Endothelial cell of umbilical vein (primary cell): ENCODE data around the gene NFIA. TPM values are rescaled to one million over a fixed set of nuclear protein-coding genes. Genes with fewer than 3 reads are reported as not detected.

Experiments used
- BruUV-seq: library from RNA; stranded (reverse); fragments of 400-500 nt; replicated peaks from 2 replicates; lab custom pipeline; 2021; lab: Mats Ljungman, UMichigan
- CTCF ChIA-PET: fragments of 300-600, 350-600 bp; sonication (Branson Sonifier 250); formaldehyde crosslinking; loops from one replicate; lab custom pipeline; 2021; ENCODE audit warnings: antibody characterized with exemption, inconsistent platforms; lab: Charles Lee
- POLR2A ChIA-PET: fragments of 300-600, 350-600 bp; sonication (Branson Sonifier 250); formaldehyde crosslinking; loops from one replicate; lab custom pipeline; 2021; ENCODE audit warnings: antibody characterized with exemption, inconsistent platforms; lab: Charles Lee
- DNase-seq: peaks from one replicate; pipeline ENCODE4 v3.0.0-alpha.2; 2011; ENCODE audit warnings: low read depth, low spot score
- FAIRE-seq: peaks from 2 replicates; lab custom pipeline; 2011; peaks lifted over from hg19 to GRCh38; lab: Jason Lieb, UNC
- H2AFZ ChIP-seq: 2 replicates; pipeline ENCODE4 v1.6.0; 2012; ENCODE audit warnings: low read depth, low read length, control low read depth, inconsistent platforms
- H3K27ac ChIP-seq: 2 replicates; pipeline ENCODE4 v1.5.1; 2011; ENCODE audit warnings: low read depth, mild to moderate bottlenecking, control low read depth, low read length, moderate library complexity; ENCODE audit not compliant: insufficient read depth
- H3K27me3 ChIP-seq, 2 experiments: 2 replicates each; pipeline versions ENCODE4 v1.6.0 to v1.6.1; 2011; ENCODE audit warnings: low read length in 2 of 2, mixed read lengths in 1 of 2; ENCODE audit not compliant: control insufficient read depth in 2 of 2, insufficient read depth in 2 of 2
- H3K36me3 ChIP-seq, 2 experiments: 2 replicates in 1 of 2; 3 replicates in 1 of 2; pipeline ENCODE4 v1.5.1; 2011; ENCODE audit warnings: low read length in 2 of 2, mild to moderate bottlenecking in 1 of 2, moderate library complexity in 1 of 2; ENCODE audit not compliant: control insufficient read depth in 2 of 2, insufficient read depth in 2 of 2; ENCODE audit errors: extremely low read depth in 1 of 2
- H3K4me1 ChIP-seq: 3 replicates; pipeline ENCODE4 v1.5.1; 2011; ENCODE audit warnings: mild to moderate bottlenecking, low read length; ENCODE audit not compliant: control insufficient read depth, insufficient read depth; ENCODE audit errors: extremely low read depth
- H3K4me2 ChIP-seq: 2 replicates; pipeline ENCODE4 v1.6.1; 2011; ENCODE audit warnings: low read length, control low read depth, mixed read lengths; ENCODE audit not compliant: insufficient read depth
- H3K4me3 ChIP-seq, 3 experiments: fragments of 200-600 bp in 1 of 3; sonication (generic), shearing (Covaris generic) in 1 of 3; replicated peaks in 1 of 3; 2 replicates each; pipeline ENCODE4 v1.5.1; 2011 to 2016; ENCODE audit warnings: control low read depth in 3 of 3, low read length in 3 of 3, mild to moderate bottlenecking in 2 of 3, inconsistent platforms in 1 of 3, low read depth in 1 of 3, moderate library complexity in 1 of 3; ENCODE audit not compliant: insufficient read depth in 1 of 3
- H3K79me2 ChIP-seq: 2 replicates; pipeline ENCODE4 v1.6.0; 2012; ENCODE audit warnings: low read length, inconsistent platforms; ENCODE audit not compliant: control insufficient read depth, insufficient read depth
- H3K9ac ChIP-seq: replicated peaks from 2 replicates; pipeline ENCODE3; 2011; ENCODE audit warnings: low read length, control low read depth; ENCODE audit not compliant: insufficient read depth; ENCODE audit errors: extremely low read depth
- H3K9me1 ChIP-seq: replicated peaks from 3 replicates; pipeline ENCODE4 v1.6.0; 2011; ENCODE audit warnings: mild to moderate bottlenecking, low read length; ENCODE audit not compliant: control insufficient read depth, insufficient read depth; ENCODE audit errors: extremely low read depth
- H3K9me3 ChIP-seq: replicated peaks from 2 replicates; pipeline ENCODE4 v1.5.1; 2012; ENCODE audit warnings: low read length, inconsistent platforms; ENCODE audit not compliant: control insufficient read depth, insufficient read depth
- H4K20me1 ChIP-seq: replicated peaks from 2 replicates; pipeline ENCODE3; 2011; ENCODE audit warnings: mild to moderate bottlenecking, low read length; ENCODE audit not compliant: control insufficient read depth, insufficient read depth; ENCODE audit errors: extremely low read depth
- CTCF ChIP-seq, 2 donors: IDR thresholded peaks; 1 replicate in 1 of 2; 2 replicates in 1 of 2; pipeline ENCODE4 v1.5.1; 2011; ENCODE audit warnings: low read length in 2 of 2, mild to moderate bottlenecking in 2 of 2, moderate library complexity in 2 of 2, control low read depth in 1 of 2, inconsistent platforms in 1 of 2, low read depth in 1 of 2; ENCODE audit not compliant: insufficient read depth in 1 of 2; ENCODE audit errors: extremely low read depth in 1 of 2
- EZH2 ChIP-seq: IDR thresholded peaks from 2 replicates; pipeline ENCODE4 v1.6.1; 2012; ENCODE audit warnings: borderline replicate concordance, low read depth, mild to moderate bottlenecking, moderate library complexity, low read length, inconsistent platforms; ENCODE audit not compliant: severe bottlenecking
- FOS ChIP-seq: IDR thresholded peaks from 2 replicates; pipeline ENCODE4 v1.6.1; 2011; ENCODE audit warnings: mild to moderate bottlenecking, low read length, moderate library complexity, borderline replicate concordance; ENCODE audit not compliant: insufficient read depth
- GATA2 ChIP-seq: IDR thresholded peaks from 2 replicates; pipeline ENCODE4 v1.7.0; 2011; ENCODE audit warnings: low read depth, mild to moderate bottlenecking, moderate library complexity, mixed read lengths, low read length; ENCODE audit not compliant: insufficient read length, insufficient read depth
- JUN ChIP-seq: IDR thresholded peaks from 2 replicates; pipeline ENCODE4 v1.6.1; 2011; ENCODE audit warnings: borderline replicate concordance, low read depth; ENCODE audit not compliant: insufficient read length, insufficient read depth
- MAX ChIP-seq: IDR thresholded peaks from 2 replicates; pipeline ENCODE4 v1.6.1; 2011; ENCODE audit not compliant: insufficient read depth, insufficient read length
- MYC ChIP-seq: IDR thresholded peaks from one replicate; pipeline ENCODE4 v1.6.1; 2011; ENCODE audit warnings: mild to moderate bottlenecking, low read depth, low read length
- POLR2A ChIP-seq: IDR thresholded peaks from 2 replicates; pipeline ENCODE4 v1.6.1; 2012; ENCODE audit warnings: low read depth, mild to moderate bottlenecking, control low read depth, low read length
- POLR2AphosphoS5 ChIP-seq: IDR thresholded peaks from 2 replicates; pipeline ENCODE4 v1.6.1; 2012; ENCODE audit warnings: low read depth, mild to moderate bottlenecking, control low read depth, low read length, moderate library complexity; ENCODE audit not compliant: insufficient read depth
- dilution Hi-C: fragments of 300-500 bp; cut with MboI; formaldehyde crosslinking; loops from one replicate; pipeline ENCODE4 v1.15.0; 2019; ENCODE audit warnings: low sequenced_read_pairs; ENCODE audit not compliant: extremely low pct_ligation_motif_present
- intact Hi-C: fragments of 100-400 bp; cut with micrococcal nuclease; formaldehyde crosslinking; loops from one replicate; pipeline ENCODE4 v1.10.0; 2022
- polyA plus RNA-seq, 4 experiments: library from polyadenylated mRNA; depleted of rRNA in 3 of 4; stranded (reverse) in 3 of 4; unstranded in 1 of 4; fragments of >200 nt; gene quantifications; 2 replicates each; pipeline versions ENCODE4 v1.2.1 to v1.2.3, GENCODE V29; 2011 to 2012; ENCODE audit warnings: missing spikeins in 1 of 4
- total RNA-seq: library from RNA; stranded (reverse); gene quantifications from 2 replicates; pipeline ENCODE4 v1.2.3, GENCODE V29; 2021

Gene NFIA
- total and polyA plus RNA-seq, 2 donors (not counting 3 experiments of a cell fraction or from before 2014, with no cell fraction given): 25.5 to 47.0 TPM

- no peaks in the 10 kb centered on the region for H3K79me2 ChIP-seq
- no peak overlapping the region for H3K27ac ChIP-seq
- dilution Hi-C loops: no loop called here
- H3K9ac ChIP-seq: no peak overlapping the region
- no peak for TF ChIP-seq GATA2
- TF ChIP-seq MAX: no peak
- no TSS peak for BruUV-seq
- H3K4me1 ChIP-seq: peaks cover 11% of the 10 kb centered on the region
- no peaks in the 10 kb centered on the region for H3K27me3 ChIP-seq
- DNase-seq (no peak), FAIRE-seq (no peak)
- H3K4me2 ChIP-seq: no peak overlapping the region
- H3K9me3 ChIP-seq: no peaks in the 10 kb centered on the region
- no peaks in the 10 kb centered on the region for H3K9me1 ChIP-seq
- H4K20me1 ChIP-seq: no peaks in the 10 kb centered on the region
- ChIA-PET POLR2A (no interaction called here), CTCF (interaction anchor here (0.8 to 1.4 kb wide), 4 partner anchors 19 to 318 kb away, joined by 3 to 4 read pairs (median 3); no protein-coding TSS in a partner anchor)
- no peak overlapping the region for H3K4me3 ChIP-seq
- H3K36me3 ChIP-seq: no peaks in the 10 kb centered on the region
- intact Hi-C loops: no loop called here
- H2AFZ ChIP-seq: no peak overlapping the region
Observed at GRCh38 chr1:61368366-61368765, 286.0 kb downstream of the NFIA start.

GRCh38 chr1:61368876-61369275 is 286.5 kb downstream of the NFIA start:
- Histone ChIP-seq H3K27me3 (no peaks in the 10 kb centered on the region), H3K36me3 (no peaks in the 10 kb centered on the region), H3K9me3 (no peaks in the 10 kb centered on the region), H2AFZ (no peak overlapping the region), H3K9me1 (no peaks in the 10 kb centered on the region), H3K27ac (no peak overlapping the region), H3K79me2 (no peaks in the 10 kb centered on the region), H3K9ac (no peak overlapping the region), H3K4me1 (peaks cover 11% of the 10 kb centered on the region), H4K20me1 (no peaks in the 10 kb centered on the region), H3K4me3 (no peak overlapping the region), H3K4me2 (no peak overlapping the region)
- DNase-seq: no peak
- no peak for FAIRE-seq
- ChIA-PET POLR2A (no interaction called here), CTCF (interaction anchor here (1.1 to 1.4 kb wide), 5 partner anchors 23 to 1398 kb away, joined by 3 read pairs; no protein-coding TSS in a partner anchor)
- TF ChIP-seq CTCF (IDR thresholded peaks at IDR 0.05; ENCODE audit: extremely low read depth in 1 of 2, insufficient read depth in 1 of 2, low read depth in 1 of 2, low read length in 2 of 2) (no peak), MYC (no peak), EZH2 (no peak), MAX (no peak), FOS (no peak), JUN (no peak), POLR2A (no peak), GATA2 (no peak), POLR2AphosphoS5 (no peak)
- dilution Hi-C loops (no loop called here), intact Hi-C loops (no loop called here)
- no TSS peak for BruUV-seq
